HEK293 (cell line): ENCODE data around the gene E2F1.

Experiments used
- CTCF ChIP-seq: fragments of 450-650 bp; formaldehyde crosslinking; IDR thresholded peaks from 2 replicates; pipeline ENCODE4 v1.5.1; 2016; ENCODE audit warnings: missing biosample characterization, missing genetic modification characterization
- KLF10 ChIP-seq: fragments of 450-650 bp; IDR thresholded peaks from 2 replicates; pipeline ENCODE4 v1.5.1; 2018; ENCODE audit warnings: missing biosample characterization, mild to moderate bottlenecking, missing genetic modification characterization
- MYNN ChIP-seq: fragments of 450-650 bp; formaldehyde crosslinking; IDR thresholded peaks from 2 replicates; pipeline ENCODE4 v1.5.1; 2016; ENCODE audit warnings: missing biosample characterization, missing genetic modification characterization, borderline replicate concordance
- SETDB1 ChIP-seq: IDR thresholded peaks from one replicate; pipeline ENCODE4 v1.6.1; 2017; ENCODE audit warnings: mild to moderate bottlenecking, low read length, moderate library complexity, mixed read lengths; ENCODE audit not compliant: insufficient read length
- ZBTB7A ChIP-seq: fragments of 450-650 bp; formaldehyde crosslinking; IDR thresholded peaks from 2 replicates; pipeline ENCODE4 v1.5.1; 2016; ENCODE audit warnings: low read depth, missing biosample characterization, missing genetic modification characterization
- ZBTB8A ChIP-seq: fragments of 450-650 bp; formaldehyde crosslinking; IDR thresholded peaks from 2 replicates; pipeline ENCODE4 v1.5.1; 2016; ENCODE audit warnings: missing biosample characterization, missing genetic modification characterization
- ZFP41 ChIP-seq: fragments of 450-650 bp; formaldehyde crosslinking; IDR thresholded peaks from 2 replicates; pipeline ENCODE4 v1.5.1; 2016; ENCODE audit warnings: missing biosample characterization, missing genetic modification characterization, borderline replicate concordance
- ZNF10 ChIP-seq: fragments of 450-650 bp; formaldehyde crosslinking; IDR thresholded peaks from 2 replicates; pipeline ENCODE4 v1.5.1; 2017; ENCODE audit warnings: missing biosample characterization, missing genetic modification characterization
- ZNF335 ChIP-seq: fragments of 450-650 bp; formaldehyde crosslinking; conservative IDR thresholded peaks from 2 replicates; pipeline ENCODE4 v1.5.1; 2016; ENCODE audit warnings: missing biosample characterization, missing genetic modification characterization
- ZNF514 ChIP-seq: fragments of 450-650 bp; formaldehyde crosslinking; IDR thresholded peaks from 2 replicates; pipeline ENCODE4 v1.5.1; 2016; ENCODE audit warnings: missing biosample characterization, missing genetic modification characterization
- ZNF639 ChIP-seq: fragments of 450-650 bp; formaldehyde crosslinking; IDR thresholded peaks from 2 replicates; pipeline ENCODE4 v1.5.1; 2016; ENCODE audit warnings: missing biosample characterization, missing genetic modification characterization

- no peak for TF ChIP-seq CTCF (tag by site-specific recombination)
- no peak for TF ChIP-seq ZBTB8A (tag by site-specific recombination)
- no peak for TF ChIP-seq ZNF639 (tag by site-specific recombination)
- TF ChIP-seq MYNN: no peak
- no peak for TF ChIP-seq KLF10 (tag by site-specific recombination)
- no peak for TF ChIP-seq ZNF514 (tag by site-specific recombination)
- TF ChIP-seq SETDB1: no peak
- no peak for TF ChIP-seq ZNF335 (tag by site-specific recombination)
- no peak for TF ChIP-seq ZFP41 (tag by site-specific recombination)
- no peak for TF ChIP-seq ZBTB7A
- TF ChIP-seq ZNF10 (tag by site-specific recombination): no peak
Measured at GRCh38 chr20:33666293-33667244, 19.6 kb downstream of the E2F1 start, which contains the start of gene ACTL10.
